NCI-H446 treated with DMSO at 0.1 percent for 48 hours (cell line): ENCODE results near the gene ROS1.
"Not testable (repeated sequence)": the region's sequence is repeated elsewhere in the genome, so short reads cannot be mapped to it uniquely, and the experiment has no call there.

Experiments used
- DNase-seq: peaks from one replicate; lab custom pipeline; 2025; lab: John Stamatoyannopoulos, UW

The ROS1 gene

DNA sequence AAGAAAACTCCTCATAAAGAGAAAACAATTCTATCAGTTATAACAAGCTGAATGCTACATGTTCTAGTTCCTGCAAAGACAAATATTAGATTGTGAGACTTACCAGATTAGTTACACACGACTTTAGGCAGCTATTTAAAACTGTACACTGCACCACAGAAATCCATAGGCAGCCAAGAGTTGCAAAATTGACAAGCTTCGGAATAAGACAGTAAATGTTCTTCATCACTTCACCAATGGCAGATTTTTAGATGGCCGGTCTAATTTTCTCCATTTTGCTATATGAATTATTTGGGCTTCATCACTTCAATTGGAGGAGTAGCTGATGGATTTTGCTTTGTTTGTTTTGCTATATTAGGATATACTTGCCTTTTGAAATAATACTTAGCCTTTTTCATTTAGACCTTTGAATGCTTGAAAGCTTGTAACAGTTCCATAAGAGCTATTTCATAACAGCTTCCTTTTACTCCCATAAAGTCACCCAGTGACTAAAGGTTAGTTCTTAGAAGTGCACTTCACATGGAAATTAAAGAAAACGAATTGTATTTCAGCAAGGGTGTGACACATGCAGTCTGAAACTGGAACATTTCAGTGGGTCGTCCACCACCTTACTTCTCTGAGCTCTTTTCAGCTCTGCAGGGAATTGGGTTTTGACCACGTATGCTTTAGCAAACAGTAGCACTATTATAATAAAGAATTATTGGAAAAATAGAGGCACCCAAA lies at the start of gene ROS1:
Gene ROS1, minus strand, starts transcription at position 512 of the 723 bp plus-strand sequence. Its CDS starts 286 bp downstream, at position 226.
- DNase-seq, result no peak

GRCh38 chr6:117473401-117473800 lies 47.7 kb upstream of the ROS1 start:
- DNase-seq, result no peak

DNA sequence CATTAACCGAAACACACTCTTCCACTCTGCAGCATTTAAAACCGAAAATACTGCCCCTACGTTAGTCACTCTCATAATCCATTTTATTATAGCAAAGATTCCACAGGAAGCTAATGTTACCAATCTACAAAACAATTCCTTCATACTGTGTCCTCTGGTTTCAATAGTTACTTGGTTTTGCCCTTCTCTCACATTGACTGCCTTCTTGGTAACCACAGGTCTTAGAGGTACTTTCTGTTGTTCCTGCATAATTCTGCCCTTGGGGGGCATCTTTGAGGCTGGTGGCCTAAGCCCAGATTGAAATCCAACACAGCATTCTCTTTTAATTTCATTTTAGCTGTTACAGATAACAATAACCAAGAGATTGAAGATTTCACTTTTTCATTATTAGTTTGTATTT lies 46.9 kb upstream of the ROS1 start:
- no peak for DNase-seq

- no peak for DNase-seq
These were observed 44.0 kb upstream of the ROS1 start for GRCh38 chr6:117469791-117470190.

DNA sequence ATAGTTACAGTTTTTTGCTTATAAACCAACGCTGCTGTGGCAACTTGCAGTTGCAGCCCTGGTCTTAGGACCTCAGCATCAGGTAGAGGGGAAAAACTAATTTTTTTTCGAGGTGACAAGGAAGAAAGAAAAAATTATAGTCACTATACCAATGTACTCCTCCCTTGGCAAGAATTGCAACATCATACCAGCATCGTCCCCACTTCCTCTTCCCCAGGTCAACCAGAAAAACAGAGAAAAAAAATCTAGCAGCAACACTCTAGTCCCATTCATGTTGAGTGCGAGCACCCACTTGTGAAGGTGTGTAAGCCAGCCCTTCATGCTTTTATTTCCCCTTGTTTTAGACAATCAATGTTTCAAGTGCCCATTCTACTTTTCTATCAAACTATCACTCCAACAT lies 43.6 kb upstream of the ROS1 start:
- DNase-seq, result no peak

GRCh38 chr6:117468527-117468926 lies 42.8 kb upstream of the ROS1 start:
- DNase-seq, result not testable (repeated sequence)

GRCh38 chr6:117467876-117468275 lies 42.1 kb upstream of the ROS1 start:
- no peak for DNase-seq

GRCh38 chr6:117465691-117466090 lies 39.9 kb upstream of the ROS1 start:
- DNase-seq, result no peak

DNA sequence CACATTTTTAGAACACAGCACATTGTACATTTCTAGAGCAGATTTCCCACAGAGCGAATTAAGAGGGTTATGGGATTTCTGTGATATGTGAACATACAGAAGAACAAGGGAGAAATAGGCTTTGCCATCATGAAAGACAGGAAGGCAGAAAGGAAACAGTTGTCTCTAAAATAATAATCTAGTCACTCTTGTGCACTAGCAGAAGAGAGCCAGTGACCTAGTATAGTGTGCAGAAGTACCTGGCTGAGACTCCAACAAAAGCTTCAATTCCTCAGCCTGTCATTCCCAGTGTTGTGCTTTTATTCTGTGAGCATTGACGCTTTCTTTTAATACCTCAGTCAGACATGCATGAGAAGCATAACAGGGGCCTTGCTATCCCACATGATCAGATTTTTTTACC lies 39.0 kb upstream of the ROS1 start:
- no peak for DNase-seq

DNA sequence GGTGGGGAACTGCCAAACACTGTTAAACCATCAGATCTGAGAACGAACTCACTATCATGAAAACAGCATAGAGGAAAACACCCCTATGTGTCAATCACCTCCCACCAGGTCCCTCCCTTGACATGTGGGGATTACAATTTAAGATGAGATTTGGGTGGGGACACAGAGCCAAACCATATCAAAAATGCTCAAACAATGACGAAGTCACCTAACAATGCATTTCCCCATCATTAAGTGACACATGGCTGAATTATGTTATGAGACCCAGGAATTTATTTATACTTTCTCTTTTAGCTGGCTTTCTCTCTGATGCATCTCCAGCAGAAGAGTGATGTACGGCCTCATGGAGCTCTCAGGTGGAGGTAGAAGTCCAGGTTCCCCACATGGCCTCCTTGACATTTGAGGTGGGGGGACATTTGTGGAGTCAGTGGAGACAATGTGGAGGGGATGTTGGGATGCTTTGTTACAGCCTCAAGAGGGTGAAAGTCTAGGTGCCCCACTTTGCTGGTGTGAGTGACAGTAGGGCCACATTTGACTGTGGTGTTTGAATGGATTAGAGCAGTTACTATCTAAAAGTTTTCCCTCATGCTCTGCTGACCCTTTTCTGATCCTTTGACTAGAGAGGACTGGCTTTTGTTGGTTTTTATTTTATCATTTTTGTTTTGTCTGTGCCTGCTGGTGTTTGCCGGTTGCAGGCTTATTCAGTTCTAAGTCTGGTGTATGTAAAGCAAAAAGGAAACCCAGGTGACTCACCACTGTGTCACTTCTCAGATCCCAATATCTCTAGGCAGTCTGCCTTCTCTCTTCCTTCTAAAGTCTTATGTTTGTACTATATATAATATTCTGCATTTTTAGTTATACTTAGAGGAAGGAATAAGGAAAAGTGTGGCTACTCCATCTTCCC lies 38.3 kb upstream of the ROS1 start:
- DNase-seq, result no peak

- DNase-seq, result no peak
These were observed 33.6 kb upstream of the ROS1 start for GRCh38 chr6:117459204-117459944.

GRCh38 chr6:117456998-117457397 lies 31.3 kb upstream of the ROS1 start:
- DNase-seq, result no peak

GRCh38 chr6:117456250-117456649 lies 30.5 kb upstream of the ROS1 start:
- DNase-seq, result no peak

DNA sequence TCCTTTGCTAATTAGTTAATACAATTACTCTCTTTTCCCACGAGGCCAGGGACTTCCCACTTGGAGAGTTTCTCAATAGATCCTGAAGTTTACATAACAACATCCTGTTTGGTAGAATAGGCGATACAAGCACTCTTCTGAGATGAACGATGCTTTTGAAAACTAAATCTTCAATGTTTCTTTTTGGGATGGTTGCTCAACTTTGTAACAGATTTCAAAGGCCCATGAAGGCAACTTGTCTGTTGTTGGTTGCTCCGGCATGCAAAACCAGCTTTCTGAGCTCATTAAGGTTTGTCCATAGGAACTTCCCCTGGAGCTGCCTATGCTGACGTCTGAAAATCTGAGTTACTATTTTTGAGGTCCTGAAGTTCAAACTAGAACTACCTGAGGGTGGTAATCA lies 25.9 kb upstream of the ROS1 start:
- no peak for DNase-seq

GRCh38 chr6:117449549-117450439 lies 24.1 kb upstream of the ROS1 start:
- peak; percentile 37 for DNase-seq

DNA sequence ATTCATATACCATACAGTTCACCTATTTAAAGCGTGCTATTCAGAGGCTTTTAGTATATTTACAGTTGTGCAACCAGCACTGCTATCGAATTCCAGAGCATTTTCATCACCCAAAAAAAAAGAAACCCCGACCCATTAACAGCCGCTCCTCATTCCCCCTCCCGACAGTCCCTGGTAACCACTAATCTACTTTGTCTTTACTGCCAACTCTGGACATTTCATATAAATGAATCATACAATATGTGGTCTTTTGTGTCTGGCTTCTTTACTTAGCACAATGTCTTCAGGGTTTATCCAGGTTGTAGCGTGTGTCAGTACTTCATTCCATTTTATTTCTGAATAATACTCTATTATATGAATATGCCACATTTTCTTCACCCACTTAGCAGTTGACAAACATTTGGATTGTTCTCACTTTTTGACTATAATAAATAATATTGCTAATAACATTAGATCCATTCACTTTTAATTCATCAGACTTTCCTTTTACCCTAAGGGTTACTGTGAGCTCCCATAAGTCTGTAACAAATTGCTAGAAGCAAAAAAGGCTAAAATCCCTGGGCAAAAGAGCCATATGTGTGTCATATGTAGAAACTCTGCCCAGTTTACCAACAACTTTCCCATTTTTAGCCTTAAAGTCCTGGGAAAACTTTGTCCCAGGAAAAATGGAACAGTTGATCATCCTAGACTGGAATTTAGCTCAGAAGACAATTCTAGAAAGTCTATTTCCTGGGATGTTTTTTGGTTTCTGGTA lies 23.2 kb upstream of the ROS1 start:
- no peak for DNase-seq

- no peak for DNase-seq
These were observed 22.3 kb upstream of the ROS1 start for GRCh38 chr6:117448011-117448410.

DNA sequence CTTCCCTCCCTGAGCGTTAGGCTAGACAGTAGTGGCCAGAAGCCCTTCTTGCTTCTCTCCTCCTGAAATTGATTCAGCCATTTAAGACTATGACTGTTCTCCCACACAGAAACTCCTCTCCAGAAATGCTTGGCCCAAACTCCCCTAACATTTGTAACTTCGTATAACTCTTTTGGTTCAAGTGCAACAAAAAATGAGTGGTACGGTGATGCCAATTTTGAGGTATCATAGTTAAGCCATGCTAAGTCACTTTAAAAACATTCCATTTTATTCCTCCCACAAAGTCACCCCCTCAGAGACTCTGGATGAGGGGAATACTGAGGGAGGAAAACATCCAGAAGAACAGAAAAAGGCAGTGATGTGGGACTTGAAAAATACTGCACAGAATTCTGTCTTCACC lies 21.1 kb upstream of the ROS1 start:
- DNase-seq, result no peak

DNA sequence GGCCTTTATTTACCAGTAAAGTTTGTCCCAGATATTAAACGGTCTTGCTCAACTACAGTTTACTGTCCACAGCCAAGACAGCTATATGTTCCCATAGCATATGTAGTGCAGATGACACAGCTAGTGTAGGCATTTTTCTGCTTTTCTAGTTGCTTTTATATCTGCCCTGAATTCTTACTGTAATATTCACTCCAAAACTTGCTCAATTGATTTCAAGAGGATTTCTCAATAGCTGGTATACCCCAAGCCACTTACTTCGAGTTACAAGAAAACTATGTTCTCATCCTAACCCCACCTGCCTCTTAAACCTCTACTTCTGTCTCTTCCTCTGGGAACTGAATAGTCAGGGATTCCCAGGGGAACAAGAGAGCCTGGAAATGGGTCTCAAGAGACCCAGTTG lies 18.9 kb upstream of the ROS1 start:
- no peak for DNase-seq

DNA sequence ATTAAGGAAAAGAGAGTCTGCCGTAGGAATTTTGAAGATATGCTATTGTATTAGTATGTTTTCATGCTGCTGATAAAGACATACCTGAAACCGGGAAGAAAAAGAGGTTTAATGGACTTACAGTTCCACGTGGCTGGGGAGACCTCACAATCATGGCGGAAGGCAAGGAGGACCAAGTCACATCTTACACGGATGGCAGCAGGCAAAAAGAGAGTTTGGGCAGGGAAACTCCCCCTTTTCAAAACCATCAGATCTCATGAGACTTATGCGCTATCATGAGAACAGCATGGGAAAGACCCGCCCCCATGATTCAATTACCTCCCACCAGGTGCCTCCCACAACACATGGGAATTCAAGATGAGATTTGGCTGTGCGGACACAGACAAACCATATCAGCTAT lies 16.6 kb upstream of the ROS1 start:
- DNase-seq, result not testable (repeated sequence)

DNA sequence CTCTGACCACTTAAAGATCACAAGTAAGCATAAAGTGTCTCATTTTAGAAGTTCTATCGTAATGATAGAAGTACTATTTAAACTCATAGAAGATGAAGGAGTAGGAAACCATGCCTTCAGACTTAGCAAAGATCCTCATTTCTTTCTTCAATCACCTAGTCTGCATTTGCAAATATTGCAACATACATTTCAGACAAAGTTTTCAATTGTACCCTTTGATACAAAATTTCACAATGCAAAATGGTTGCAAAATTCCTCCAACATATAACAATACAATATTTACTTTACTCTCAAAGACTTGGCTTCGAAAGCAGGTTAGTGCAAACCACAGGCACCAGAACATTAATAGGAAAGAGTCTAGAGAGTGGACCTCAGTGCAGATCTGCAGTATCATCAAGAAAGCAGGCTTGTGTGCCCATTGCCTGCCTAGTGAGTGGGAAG lies 16.1 kb upstream of the ROS1 start:
- DNase-seq, result no peak
